Activated T-cell treated with anti-CD3 and anti-CD28 coated beads for 24 hours (primary cell): Measurements from ENCODE around the gene SYNE1.
"Not testable (repeated sequence)": the region's sequence is repeated elsewhere in the genome, so short reads cannot be mapped to it uniquely, and the experiment has no call there.

ENCODE experiments used
- DNase-seq: peaks from one replicate; pipeline ENCODE4 v3.0.0-alpha.2; 2020; ENCODE audit warnings: low read depth

SYNE1 gene

DNA sequence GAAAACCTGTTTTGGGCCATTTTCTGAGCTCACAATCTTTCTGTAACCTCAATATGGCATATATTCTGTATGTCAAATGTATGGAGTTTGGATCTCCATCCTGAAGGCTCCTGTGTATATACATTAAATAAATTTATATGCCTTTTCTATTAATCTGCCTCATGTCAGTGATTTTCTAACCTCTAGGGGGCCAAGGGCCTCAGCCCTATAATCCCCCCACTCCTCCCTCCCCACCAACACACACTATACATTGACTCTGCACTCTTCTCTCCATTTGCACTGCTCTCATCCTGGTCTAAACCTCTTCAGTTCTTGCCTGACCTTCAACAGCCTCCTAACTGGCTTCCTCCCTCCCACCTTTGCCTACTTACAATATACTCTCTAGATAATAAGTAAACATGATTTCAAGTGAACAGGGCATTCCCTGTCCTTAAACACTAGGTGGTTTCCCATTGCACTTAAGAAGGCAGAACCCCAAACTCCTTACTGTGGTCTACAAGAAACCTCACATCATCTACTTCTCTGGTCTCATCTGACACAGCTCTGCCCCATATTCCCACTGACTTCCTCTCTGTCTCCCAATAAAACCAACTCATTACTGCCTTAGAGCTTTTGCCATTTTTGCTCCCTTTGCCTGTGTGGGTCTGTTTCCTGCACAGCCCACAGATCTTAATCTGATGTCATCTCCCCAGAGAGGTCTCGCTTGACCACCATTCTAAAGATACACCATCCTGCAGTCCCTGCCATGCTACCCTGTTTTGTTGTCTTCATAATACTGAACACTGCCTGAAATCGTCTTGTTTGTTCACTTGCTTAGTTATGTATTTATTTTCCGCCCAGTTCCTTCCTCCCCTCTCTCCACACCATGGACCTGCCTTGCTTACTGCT, 213.7 kb downstream of the SYNE1 start:
- DNase-seq: no peak

DNA sequence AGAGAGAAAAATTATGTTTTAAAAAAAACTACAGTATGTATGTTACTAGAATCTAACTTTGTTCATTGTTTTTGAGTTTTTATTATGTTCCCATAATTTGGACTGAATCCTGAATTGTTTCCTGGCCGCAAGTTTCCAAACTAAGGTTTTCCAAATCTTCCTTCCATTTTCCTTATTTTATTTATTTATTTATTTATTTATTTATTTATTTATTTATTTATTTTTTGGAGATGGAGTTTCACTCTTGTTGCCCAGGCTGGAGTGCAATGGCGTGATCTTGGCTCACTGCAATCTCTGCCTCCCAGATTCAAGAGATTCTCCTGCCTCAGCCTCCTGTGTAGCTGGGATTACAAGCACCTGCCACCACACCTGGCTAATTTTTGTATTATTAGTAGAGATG, 215.7 kb downstream of the SYNE1 start:
- DNase-seq: not testable (repeated sequence)

DNA sequence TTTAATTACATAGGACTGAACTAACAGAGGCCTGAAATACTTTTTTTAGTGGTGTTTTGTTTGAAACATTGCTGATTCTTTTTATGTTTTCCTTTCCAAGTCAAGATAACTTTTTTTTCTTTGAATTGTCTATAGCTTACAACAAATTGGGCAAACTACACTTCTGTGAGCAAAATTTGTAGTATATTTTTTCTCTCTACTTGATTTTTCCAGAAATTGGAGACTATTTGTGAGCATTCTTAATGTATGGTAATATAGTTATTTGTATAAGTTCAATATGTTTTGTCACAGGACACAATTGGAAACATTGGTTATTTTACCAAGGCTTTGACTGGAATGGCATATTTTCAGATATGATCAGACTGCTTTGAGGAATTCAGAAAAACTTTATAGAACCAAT, 216.5 kb downstream of the SYNE1 start:
- no peak for DNase-seq

DNA sequence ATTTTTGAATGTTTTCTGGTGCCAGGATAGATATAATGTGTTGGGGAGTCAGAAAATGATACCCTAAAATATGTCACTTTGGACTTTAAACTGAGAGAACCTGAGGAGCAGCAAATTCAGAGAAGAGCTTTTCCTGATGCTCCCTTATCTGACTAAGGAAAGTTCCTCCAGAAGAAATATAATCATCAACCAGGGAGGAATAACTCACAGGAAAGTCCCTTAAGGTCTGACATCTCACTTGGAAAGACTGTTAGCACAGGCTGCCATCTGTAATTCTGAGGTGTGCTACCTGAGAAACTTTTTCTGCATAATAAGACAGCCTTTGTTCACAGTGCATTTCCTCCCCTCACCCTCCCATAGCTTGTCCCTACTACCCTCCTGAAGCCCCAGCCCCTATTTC, 218.6 kb downstream of the SYNE1 start:
- no peak for DNase-seq

DNA sequence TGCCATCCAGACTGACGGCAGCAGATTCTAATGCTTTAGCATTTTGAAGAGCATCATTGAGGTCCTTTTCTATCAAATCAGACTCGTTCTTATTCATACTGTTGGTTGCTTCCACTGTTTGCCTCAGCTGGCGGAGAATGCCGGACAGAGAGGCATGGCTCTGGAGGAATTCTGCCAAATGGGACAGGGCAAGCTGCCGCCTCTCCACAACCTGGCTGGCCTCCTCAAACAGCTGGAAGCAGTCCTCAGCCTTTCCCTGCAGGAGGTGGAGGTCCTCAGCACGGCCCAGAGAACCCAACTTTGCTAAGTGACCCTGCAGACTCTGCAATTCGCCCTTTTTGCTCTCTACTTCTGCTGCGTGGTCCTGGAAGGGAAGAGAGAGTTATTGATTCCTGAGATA, 220.5 kb downstream of the SYNE1 start:
- no peak for DNase-seq

DNA sequence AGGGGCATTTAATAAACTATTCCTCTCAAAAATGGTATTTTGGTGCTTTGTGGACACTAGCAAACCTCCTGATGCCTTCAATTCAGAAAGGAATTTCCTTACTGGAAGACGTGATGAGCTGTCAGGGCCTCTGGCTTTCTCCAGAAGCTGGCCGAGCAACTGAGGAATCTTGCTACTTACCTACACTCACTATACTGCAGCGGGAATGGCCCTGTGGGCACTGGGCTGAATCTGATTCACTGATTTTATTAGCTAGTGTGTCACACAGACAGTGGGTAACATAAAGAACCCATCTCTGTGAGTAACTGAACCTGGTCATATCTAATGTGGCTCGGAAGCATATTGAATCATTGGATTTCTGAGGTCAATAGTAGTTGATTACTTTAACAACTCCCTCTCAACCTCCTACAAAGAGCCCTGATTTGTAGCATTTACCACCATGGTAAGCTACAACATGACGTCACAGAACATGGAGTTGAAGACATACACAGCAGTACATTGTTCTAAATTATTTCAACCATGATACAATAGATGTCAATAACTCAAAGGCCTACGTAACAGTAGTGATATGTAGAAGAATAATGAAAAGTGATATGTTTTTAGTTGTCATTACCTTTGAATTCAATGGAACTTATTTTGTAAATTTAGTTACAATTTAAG, 232.1 kb downstream of the SYNE1 start:
- no peak for DNase-seq

DNA sequence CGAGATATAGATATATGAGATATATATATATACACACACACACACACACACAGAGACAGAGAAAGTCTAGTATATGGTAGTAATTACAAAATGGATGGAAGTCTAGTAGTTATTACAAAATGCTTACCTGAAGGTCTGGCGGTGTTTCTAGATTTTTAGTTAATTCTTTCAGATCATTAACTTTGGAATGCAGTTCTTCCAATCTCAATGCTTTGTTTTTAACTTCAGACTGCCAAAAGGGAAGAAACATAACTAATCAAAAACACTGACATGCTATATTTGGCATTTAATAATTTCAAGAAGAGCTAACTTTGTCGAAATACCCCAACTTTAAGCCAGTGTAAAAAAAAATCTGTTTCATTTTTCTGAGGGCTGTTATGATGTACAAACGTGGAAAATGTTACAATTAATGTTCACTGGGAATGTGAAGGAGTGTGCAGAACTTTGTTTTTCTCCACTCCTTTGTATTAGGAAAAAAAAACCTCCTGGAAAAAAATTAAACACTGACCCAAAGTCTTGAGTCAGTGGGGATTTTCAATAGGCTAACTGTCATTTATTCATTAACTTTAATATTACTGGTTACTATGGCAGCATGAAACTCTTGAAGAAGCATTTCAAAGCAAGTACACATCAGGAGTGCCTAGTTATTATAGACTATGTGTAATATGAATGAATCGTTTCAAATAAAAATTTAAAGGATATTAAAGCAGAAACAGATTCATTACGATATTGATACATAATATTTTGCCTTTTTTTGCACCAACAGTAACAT, 232.9 kb downstream of the SYNE1 start:
- DNase-seq: no peak

DNA sequence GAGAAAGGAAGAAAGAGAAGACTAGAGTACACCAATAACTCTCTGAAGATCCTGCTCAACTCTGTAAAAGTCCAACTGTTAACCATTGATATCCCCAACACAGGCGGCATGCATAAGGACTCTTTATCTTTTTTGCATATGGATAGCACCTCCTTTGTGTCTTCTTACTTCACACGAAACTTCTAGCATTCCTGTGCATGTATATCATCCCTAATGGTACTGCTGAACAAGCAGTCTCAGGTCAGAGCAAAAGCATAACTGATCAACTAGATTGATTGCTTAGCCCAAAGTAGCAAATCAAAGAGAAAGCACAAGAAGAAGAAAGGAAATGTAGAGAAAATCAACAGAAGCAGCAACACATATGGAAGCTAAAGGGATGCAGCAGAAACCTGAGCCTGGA, 234.4 kb downstream of the SYNE1 start:
- DNase-seq: no peak

DNA sequence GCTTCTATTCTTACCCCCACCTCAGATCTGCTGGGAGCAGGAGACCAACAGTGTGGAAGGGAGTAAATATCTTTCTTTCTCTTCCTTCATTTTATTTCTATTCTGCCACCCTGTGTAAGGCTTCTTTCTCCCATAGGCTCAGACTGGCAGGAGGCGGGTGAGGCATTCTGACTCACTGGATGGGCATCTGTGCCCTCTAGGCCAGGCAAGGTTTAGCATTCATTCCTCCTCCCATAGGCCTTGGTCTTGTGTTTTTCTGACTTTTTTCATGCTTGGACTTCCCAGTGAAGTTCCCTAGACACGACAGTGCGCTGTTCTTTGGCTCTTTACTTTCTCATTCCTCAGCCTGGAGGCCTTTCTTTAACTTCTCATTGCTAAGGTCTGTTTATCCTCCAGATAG, 235.2 kb downstream of the SYNE1 start:
- DNase-seq: no peak

DNA sequence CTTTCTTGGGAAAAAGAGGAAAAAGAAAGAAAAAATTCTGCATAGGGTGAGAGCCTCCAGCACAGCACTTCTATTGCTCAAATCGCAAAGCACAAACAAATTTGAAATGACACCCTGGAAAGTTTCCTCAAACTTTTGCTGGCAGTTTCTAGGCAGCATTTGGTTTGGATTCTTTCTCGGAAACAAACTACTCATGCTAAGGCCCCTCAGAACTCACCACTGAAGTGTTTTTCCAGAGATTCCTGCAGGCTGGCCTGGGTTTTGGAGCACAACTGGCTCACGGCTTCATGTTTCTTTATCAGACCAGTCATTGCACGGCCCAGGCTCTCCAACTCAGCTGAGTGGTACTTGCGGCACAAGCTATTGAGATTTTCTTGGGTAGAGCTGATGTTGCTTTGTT, 237.8 kb downstream of the SYNE1 start:
- DNase-seq: no peak

DNA sequence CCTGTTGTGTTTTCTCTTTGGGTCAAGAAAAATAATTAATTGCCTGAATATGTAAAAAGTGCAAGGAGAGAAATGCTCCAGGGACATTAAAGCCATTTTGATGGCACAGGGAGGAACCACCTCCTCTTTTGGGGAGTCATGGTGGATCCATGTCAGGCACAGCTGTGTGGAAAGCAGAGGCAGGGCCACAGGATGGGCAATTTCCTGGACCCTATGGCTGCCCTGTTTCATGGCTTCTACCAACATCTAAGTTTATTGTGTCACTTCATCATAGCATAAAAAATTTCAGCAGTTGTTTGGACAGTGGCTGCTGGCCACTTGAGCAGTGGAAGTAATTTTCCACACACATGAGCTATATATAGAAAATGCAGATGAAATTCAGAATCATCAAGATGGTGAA, 238.2 kb downstream of the SYNE1 start:
- no peak for DNase-seq

DNA sequence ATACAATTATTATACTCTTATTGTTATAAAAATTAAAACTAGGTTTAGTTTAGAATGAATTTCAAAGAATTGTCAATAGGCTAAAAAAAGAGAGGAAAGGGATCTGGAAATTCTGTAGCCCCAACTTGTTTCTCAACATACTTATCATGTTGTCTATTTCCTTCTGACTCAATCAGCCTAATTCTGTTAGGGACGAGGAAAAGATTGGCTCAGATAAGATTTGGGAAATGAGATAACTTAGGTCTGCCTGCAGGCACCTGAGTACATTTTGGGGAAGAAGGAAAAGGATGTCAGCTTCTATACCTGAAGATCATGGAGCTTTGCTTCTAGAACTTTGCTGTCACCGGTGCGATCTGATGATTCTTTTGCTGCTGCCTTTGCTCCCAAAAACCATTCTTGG, 238.8 kb downstream of the SYNE1 start:
- no peak for DNase-seq

DNA sequence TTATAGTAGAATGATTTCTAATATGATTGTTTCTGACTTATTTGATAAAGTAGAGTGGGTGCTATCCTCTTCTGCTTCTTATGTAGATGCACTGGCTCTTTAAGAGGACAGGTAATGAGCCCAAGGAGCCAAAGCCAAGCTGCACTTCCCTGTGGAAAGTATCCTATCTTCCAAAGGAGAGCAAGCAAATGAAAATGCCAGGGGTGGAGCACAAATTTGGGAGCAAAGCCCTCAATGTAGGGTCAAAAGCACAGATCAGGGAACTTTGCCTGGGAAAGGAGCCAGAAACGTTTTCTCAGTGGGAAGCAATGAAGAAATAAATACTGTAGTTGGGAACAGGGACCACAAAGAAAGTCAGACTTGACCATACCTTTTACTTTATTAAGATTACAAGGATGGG, 242.9 kb downstream of the SYNE1 start:
- DNase-seq: no peak

DNA sequence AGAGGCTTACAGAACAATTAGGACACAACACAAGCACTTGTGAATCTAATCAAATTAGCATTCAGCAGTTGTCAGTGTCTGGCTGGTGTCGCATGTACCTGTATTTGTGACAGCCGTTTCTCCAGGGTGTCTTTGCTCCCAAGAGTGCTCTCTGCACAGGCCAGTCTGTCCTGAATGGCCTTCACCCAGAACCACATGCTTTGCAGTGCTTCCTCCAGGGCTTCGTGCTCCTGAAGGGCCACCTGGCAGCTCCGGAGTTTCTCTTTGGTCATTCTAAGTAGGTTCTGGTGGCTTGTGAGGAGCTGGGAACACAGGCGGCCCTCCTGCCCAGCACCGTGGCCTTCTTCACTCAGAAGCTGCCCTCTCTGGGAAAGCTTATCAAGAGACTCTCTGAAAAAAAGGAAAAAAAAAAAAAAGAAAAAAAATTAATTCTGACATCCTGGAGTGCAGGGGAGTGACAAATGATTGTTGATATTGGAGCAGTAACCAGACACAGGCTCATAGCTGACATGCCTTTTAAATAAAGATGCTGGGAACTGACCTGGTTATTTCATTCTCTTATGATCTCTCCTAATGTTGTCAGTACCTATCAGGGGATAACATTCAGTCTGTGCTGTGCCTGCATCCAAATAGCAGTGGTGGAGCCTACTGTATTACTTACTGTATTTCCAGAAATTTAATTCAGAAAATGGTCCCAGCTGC, 245.8 kb downstream of the SYNE1 start:
- DNase-seq: no peak

DNA sequence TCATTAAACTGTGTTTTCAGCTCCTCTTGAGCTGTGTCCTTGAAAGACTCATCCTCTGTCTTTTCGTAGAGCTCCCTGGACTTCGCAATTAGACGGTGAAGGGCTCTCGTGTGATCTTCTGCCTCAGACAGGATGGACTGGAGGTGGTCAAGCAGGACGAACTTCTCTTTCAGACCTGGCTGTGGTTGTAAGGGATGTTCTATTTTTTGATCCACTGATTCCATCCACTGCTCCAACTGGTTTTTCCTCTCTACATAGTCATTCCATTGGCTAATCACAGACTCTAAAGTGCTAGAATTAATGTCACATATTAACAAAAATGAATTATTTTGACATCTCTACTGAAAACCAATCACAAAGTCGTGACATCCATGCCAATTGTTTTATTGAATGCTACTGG, 250.1 kb downstream of the SYNE1 start:
- no peak for DNase-seq

DNA sequence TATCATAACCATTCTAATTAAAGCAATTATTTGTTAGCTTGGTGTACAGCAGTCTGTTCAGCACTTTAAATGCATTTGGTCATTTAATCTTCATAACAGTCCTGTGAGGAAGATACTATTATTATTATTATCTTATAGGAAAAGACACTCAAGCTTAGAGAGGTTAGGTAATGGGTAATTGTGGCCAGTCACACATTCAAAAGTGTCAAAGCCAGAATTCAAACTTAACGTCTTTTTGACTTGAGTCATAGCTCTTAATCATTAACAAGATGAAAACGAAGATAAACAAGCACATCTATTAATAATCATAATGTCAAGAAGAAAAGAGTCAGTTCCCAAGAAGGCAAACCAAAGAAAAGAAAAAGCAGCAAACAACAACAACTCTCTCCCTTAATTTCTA, 251.0 kb downstream of the SYNE1 start:
- no peak for DNase-seq

DNA sequence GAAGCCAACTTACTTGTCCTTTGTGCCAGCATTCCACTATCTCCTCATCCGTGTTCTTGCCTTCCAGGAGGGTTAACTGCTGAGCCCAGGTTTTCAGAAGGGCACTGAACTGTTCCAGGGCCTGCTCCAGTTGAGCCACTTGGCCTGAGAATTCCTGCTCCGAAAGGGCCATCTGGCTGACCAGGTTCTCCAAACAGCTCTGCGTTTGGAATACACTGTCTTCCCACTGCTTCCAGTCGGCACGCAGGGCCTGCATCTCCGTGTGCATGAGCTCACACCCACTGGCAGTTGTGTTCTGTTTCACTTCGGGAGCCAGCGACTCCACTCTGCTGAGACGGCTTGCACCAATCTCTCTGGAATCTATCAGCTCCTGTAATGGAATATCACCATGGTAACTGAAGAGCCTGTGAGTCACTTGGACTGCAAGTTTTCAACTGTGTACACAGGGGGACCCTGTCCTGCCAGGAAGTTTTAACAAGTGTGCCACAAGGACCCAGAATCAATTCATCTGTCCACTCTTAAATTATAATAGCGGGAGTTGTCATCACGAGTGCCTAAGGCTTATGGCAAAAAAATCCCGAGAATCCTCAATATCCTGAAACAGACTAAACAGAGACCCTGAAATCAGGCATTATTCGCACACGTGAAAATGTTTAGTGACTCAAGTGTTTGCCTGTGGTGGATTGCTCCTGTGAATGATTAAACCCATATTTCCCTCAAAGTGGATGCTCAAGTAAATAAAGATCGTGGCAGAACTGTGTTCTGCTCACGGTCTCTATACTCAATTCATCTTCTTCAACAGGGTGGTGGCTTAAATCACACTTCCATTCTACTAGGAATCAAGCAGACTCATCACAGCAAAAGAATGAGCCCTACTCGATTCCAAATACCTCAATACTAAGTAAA, 255.9 kb downstream of the SYNE1 start:
- DNase-seq: no peak

DNA sequence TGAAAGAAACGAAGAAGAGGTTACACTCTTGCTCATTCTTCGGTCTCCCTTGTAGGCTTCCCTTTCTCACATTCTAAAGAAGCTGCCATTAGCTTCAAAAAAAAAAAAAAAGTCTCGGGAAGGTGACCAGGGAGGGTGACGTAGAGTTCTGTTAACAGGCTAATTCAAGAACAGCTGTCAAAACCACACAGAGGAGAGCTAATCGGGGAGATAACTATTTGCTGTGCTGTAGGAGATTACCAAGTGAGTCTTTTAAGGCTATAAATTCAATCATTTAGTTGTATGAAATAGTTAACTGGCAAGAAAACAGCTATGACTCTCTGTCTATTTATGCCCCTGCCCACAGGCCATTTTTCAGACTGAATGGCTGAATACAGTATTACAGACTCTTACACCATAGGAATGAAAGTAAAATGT, 256.8 kb downstream of the SYNE1 start:
- no peak for DNase-seq

DNA sequence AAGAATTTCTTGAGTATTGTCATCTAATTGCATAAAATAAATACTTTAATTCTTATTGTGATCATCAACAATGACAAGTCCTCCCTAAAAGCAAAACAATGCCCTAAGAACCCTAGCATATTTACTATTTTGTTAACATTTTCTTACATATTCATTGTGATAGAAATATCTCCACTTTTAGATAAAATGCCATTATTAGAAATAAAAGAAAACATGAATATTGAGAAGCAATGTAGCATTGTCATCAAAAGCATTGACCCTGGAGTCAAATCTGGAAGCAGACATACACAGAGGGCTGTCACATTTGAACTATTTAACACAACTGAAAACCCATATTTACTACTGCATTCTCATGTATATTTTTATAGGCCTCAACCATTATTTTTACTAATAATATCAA, 257.7 kb downstream of the SYNE1 start:
- no peak for DNase-seq

DNA sequence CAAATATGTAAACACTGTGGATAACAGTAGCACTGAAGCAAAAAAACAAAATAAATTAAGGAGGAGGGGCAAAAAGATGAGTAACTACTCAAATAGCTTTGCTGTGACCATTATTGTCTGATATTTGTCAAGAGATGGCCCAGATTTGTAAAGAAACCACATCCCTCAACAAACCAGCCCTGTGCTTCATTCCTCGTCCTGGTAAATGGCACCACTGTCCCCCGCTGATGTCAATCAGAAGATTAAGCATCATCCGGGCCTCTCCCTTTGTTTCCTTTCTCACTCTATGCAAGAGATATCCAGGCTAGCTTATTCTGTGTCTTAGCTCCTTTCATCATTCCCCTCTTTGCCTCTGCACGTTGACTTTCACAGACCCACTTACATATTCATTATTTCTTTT, 259.0 kb downstream of the SYNE1 start:
- DNase-seq: no peak

DNA sequence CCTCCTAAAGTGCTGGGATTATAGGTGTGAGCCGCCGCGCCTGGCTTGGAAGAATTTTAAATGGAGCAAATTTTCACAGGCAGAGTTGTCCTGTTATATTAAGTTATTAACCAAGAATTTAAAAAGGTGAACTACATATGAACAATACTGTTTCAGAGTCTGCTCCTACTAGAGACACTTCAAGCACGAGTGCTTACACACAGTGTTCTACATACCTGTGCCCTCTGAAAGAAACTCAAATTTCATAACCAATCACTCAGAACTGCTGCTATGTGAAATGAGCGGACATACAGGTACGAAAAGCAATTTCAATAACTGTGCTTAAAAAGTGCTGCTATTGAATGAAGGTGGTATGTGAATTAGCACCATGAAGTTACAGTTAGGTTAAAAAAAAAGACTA, 262.0 kb downstream of the SYNE1 start:
- no peak for DNase-seq
